HL-60 (cell line): ENCODE measurements around the gene LRRTM4.

Experiments used
- DNase-seq, 2 experiments: peaks; one replicate each; pipeline ENCODE4 v3.0.0-alpha.2; 2010 to 2020; ENCODE audit warnings: low read depth in 1 of 2, low spot score in 1 of 2
- H3K27ac ChIP-seq: fragments of 250-450 bp; sonication (Bioruptor Pico); replicated peaks from 2 replicates; pipeline ENCODE4 v1.5.1; 2020; ENCODE audit warnings: mild to moderate bottlenecking, moderate library complexity
- H3K27me3 ChIP-seq: fragments of 250-450 bp; sonication (Bioruptor Pico); 2 replicates; pipeline ENCODE4 v1.5.1; 2021; ENCODE audit warnings: mild to moderate bottlenecking, moderate library complexity; ENCODE audit not compliant: insufficient read depth, poor library complexity, severe bottlenecking
- H3K4me3 ChIP-seq: replicated peaks from 2 replicates; pipeline ENCODE4 v1.5.1; 2011; ENCODE audit warnings: mild to moderate bottlenecking, control low read depth, low read length; ENCODE audit not compliant: insufficient read depth
- CTCF ChIP-seq: IDR thresholded peaks from one replicate; pipeline ENCODE4 v1.5.1; 2011; ENCODE audit warnings: low read length, control low read depth, inconsistent platforms; ENCODE audit not compliant: insufficient read depth
- GABPA ChIP-seq: IDR thresholded peaks from 2 replicates; pipeline ENCODE4 v1.6.1; 2012; ENCODE audit warnings: low read depth
- POLR2AphosphoS5 ChIP-seq: IDR thresholded peaks from 2 replicates; pipeline ENCODE4 v1.6.1; 2012; ENCODE audit warnings: low read depth
- REST ChIP-seq: IDR thresholded peaks from 2 replicates; pipeline ENCODE4 v1.6.1; 2012; ENCODE audit warnings: low read depth; ENCODE audit not compliant: insufficient replicate concordance
- SPI1 ChIP-seq: IDR thresholded peaks from 2 replicates; pipeline ENCODE4 v1.6.1; 2012; ENCODE audit warnings: low read depth, mild to moderate bottlenecking, borderline replicate concordance

Gene LRRTM4

GRCh38 chr2:76861708-76862107, 660.5 kb downstream of the LRRTM4 start:
- TF ChIP-seq CTCF (no peak), GABPA (no peak), SPI1 (no peak), POLR2AphosphoS5 (no peak), REST (no peak)
- no peak overlapping the region for H3K27ac ChIP-seq
- no peak for DNase-seq

GRCh38 chr2:76851000-76851399, 671.2 kb downstream of the LRRTM4 start:
- DNase-seq: no peak
- Histone ChIP-seq H3K27ac (no peak overlapping the region), H3K27me3 (no peaks in the 10 kb centered on the region), H3K4me3 (no peak overlapping the region)
- no peak for TF ChIP-seq REST

More at GRCh38 chr2:76861708-76862107, 660.5 kb downstream of the LRRTM4 start:
- Histone ChIP-seq H3K27me3 (no peaks in the 10 kb centered on the region), H3K4me3 (no peak overlapping the region)

- Histone ChIP-seq H3K4me3 (no peak overlapping the region), H3K27ac (no peak overlapping the region), H3K27me3 (no peaks in the 10 kb centered on the region)
- no peak for TF ChIP-seq POLR2AphosphoS5
- no peak for TF ChIP-seq REST
- no peak for TF ChIP-seq GABPA
- TF ChIP-seq SPI1: no peak
- no peak for TF ChIP-seq CTCF
- no peak for DNase-seq
Measured at GRCh38 chr2:76849086-76849485, 673.1 kb downstream of the LRRTM4 start.

GRCh38 chr2:76839826-76840225, 682.4 kb downstream of the LRRTM4 start:
- Histone ChIP-seq H3K4me3 (no peak overlapping the region), H3K27ac (no peak overlapping the region), H3K27me3 (no peaks in the 10 kb centered on the region)
- no peak for TF ChIP-seq SPI1
- TF ChIP-seq GABPA: no peak
- DNase-seq: no peak
